Esophagus squamous epithelium (tissue), 5 donors: ENCODE results near the gene ZDHHC9. TPM values are rescaled to one million over a fixed set of nuclear protein-coding genes. Genes with fewer than 3 reads are reported as not detected.

Experiments used
- DNase-seq: peaks from one replicate; lab custom pipeline; 2025; lab: John Stamatoyannopoulos, UW
- H3K27ac ChIP-seq, 4 donors: fragments of 200-600 bp; sonication (generic); one replicate each; pipeline ENCODE4 v1.5.1; 2016 to 2019; ENCODE audit warnings: mild to moderate bottlenecking in 1 of 4
- H3K27me3 ChIP-seq, 4 donors: fragments of 200-600 bp; sonication (generic); 1 replicate in 3 of 4; 2 replicates in 1 of 4; pipeline versions ENCODE4 v1.5.1 to v1.6.0; 2017 to 2021; ENCODE audit warnings: antibody characterized with exemption in 1 of 4
- H3K36me3 ChIP-seq, 3 donors: fragments of 200-600 bp; sonication (generic); one replicate each; pipeline ENCODE4 v1.5.1; 2016 to 2019
- H3K4me1 ChIP-seq, 3 donors: fragments of 200-600 bp; sonication (generic); one replicate each; pipeline ENCODE4 v1.5.1; 2017 to 2019
- H3K4me3 ChIP-seq, 4 donors: fragments of 200-600 bp; sonication (generic); 1 replicate in 3 of 4; 2 replicates in 1 of 4; pipeline ENCODE4 v1.5.1; 2016 to 2019; ENCODE audit warnings: mild to moderate bottlenecking in 2 of 4, moderate library complexity in 1 of 4
- H3K9me3 ChIP-seq, 3 donors: fragments of 200-600 bp; sonication (generic); one replicate each; pipeline ENCODE4 v1.5.1; 2016 to 2019
- POLR2A ChIP-seq, 4 donors: fragments of 450-650 bp; IDR thresholded peaks; one replicate each; pipeline ENCODE4 v1.6.1; 2017; ENCODE audit warnings: antibody characterized with exemption in 4 of 4, mild to moderate bottlenecking in 4 of 4, moderate library complexity in 3 of 4
- WGBS, 2 donors: methylation state at CpG; one replicate each; pipeline ENCODE4 v1.1.5; 2018; 5-methylcytosine and 5-hydroxymethylcytosine counted together
- intact Hi-C: fragments of 100-400 bp; cut with DNase I; formaldehyde crosslinking; loops from one replicate; pipeline ENCODE4 v1.15.0; 2022
- total RNA-seq, 4 donors: library from RNA; depleted of rRNA; stranded (reverse); fragments of >200 nt; gene quantifications; one replicate each; pipeline ENCODE4 v1.1.0, GENCODE V29; 2016
- TF ChIP-seq, protein P1 (sequence below), 6 experiments: fragments of 450-650 bp in 4 of 6; fragments of 200-600 bp in 2 of 6; sonication (generic) in 2 of 6; IDR thresholded peaks; one replicate each; pipeline ENCODE4 v1.5.1; 2016 to 2019; ENCODE audit warnings: antibody characterized with exemption in 6 of 6, mild to moderate bottlenecking in 4 of 6, moderate library complexity in 4 of 6
- donor health status: DM: yes; HTN: yes; CAD: no.

The ZDHHC9 gene
- total RNA-seq, 4 donors from 2014 or later: 11.3 to 22.3 (median 12.8) TPM

DNA sequence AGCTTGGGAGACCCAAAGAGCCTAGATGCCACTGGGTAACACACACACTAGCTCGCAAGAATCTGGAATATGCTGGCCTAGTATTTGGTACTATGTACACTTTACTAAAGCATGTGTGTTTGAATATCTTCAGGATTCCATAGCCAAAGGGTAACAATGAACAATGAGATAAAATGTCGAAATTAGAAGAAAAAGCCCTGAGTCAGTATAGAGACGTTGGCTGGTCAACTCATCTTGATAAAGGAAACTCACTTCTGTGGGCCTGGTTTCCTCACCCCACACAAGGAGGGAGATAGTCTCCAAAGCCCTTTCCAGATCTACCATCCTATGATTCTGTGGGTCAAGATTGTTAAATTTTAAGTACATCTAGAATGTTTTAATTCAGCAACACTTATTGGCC lies 6.9 kb downstream of the ZDHHC9 start:
- DNase-seq: no peak
- Histone ChIP-seq H3K9me3 (no peaks in the 10 kb centered on the region), H3K36me3 (peaks cover 0 to 31% (median 0%) of the 10 kb centered on the region in 3 donors), H3K27ac (no peak overlapping the region), H3K4me3 (no peak overlapping the region), H3K27me3 (no peaks in the 10 kb centered on the region), H3K4me1 (peaks cover 0 to 11% (median 0%) of the 10 kb centered on the region in 3 donors)
- WGBS, 2 donors: 56 to 88% methylated on average over 3 of the region's 3 CpGs
- intact Hi-C loops: no loop called here
- TF ChIP-seq, protein P1, sequence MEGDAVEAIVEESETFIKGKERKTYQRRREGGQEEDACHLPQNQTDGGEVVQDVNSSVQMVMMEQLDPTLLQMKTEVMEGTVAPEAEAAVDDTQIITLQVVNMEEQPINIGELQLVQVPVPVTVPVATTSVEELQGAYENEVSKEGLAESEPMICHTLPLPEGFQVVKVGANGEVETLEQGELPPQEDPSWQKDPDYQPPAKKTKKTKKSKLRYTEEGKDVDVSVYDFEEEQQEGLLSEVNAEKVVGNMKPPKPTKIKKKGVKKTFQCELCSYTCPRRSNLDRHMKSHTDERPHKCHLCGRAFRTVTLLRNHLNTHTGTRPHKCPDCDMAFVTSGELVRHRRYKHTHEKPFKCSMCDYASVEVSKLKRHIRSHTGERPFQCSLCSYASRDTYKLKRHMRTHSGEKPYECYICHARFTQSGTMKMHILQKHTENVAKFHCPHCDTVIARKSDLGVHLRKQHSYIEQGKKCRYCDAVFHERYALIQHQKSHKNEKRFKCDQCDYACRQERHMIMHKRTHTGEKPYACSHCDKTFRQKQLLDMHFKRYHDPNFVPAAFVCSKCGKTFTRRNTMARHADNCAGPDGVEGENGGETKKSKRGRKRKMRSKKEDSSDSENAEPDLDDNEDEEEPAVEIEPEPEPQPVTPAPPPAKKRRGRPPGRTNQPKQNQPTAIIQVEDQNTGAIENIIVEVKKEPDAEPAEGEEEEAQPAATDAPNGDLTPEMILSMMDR (IDR thresholded peaks at IDR 0.05): no peak
- TF ChIP-seq POLR2A (IDR thresholded peaks at IDR 0.05): no peak

DNA sequence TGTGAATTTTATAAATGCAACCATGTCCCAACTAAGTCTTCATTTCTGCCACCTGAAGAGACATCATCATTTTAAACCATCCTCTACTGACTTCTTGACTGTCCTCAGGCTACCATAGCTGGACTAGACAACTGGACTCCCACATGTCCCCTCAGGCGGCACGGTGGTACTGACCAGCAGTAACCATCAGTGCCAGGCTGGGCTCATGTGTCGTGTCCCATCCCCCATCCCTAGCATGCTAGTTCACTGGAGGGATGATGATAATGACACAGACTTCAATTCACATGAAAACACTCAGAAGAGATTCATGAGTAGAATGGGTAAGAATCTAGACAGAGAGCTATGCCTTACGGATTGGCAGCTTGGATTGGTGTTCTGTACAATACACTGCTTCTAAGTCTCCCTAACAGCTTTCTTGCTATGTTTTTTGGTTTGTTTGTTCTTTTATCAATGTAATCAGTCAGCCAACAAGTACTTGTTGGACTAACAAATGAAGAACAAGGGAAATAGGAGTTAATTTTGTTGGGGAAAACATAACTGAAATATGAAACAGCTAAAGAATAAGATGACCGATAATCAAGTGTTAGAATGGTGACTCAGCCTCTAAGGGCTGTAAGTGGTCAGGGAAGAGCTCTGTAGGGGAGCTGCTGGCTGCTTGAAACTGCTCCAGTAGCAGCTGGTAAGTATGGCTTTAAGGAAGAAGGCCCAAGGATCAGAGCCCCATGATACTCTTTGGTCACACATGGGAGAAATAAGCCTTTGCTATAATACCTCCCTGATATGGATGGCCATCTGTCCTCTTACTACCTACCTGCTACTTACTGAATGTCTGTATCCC lies 10.3 kb downstream of the ZDHHC9 start:
- intact Hi-C loops: no loop called here
- no peaks in the 10 kb centered on the region for H3K9me3 ChIP-seq
- H3K4me1 ChIP-seq: no peaks in the 10 kb centered on the region
- no peak for TF ChIP-seq POLR2A (IDR thresholded peaks at IDR 0.05)
- TF ChIP-seq, protein P1 (IDR thresholded peaks at IDR 0.05): no peak
- peaks cover 0 to 30% (median 0%) of the 10 kb centered on the region in 3 donors for H3K36me3 ChIP-seq
- H3K27me3 ChIP-seq: no peaks in the 10 kb centered on the region
- H3K4me3 ChIP-seq: no peak overlapping the region
- WGBS, 2 donors: 84 to 85% methylated on average over 3 to 5 of the region's 5 CpGs
- DNase-seq: no peak
- H3K27ac ChIP-seq: no peak overlapping the region

DNA sequence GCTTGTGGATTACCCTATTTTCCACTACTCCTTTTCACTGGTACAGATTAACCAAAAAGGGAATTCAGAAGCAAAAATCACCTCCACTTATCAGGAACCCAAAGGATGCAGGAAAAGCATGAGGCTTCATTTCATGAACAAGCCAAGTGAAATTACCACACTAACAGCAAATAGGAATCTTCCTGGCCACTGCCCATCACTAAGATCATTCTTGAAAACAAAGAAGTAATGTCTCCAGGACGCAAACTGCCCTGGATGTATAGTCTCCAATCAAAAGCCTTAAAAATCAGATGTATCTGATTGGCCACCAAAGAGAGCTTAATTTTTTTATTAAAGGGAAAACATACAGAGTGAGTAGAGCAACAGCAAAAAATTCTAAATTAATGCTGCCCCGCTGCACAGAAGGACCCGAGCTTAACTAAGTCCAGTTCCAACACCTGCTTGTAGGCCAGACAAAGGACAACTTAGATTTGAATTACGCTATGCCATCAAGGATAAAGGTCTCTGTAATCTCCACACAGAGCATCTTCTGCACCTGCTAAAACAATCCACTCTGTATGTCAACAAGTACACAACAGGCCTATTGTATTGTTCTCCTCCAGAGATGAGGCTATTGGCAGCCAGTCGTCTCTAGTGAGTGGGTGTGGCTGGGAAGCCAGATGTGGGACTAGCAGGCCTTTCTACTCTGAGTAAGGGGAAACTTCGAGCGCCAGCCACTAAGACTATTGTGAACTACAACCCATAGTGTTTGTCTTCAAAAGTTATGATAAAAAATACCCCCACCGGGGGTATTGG lies 12.4 kb downstream of the ZDHHC9 start:
- intact Hi-C loops: no loop called here
- WGBS, 2 donors: 74 to 86% methylated on average over 7 of the region's 8 CpGs
- Histone ChIP-seq H3K4me3 (no peak overlapping the region), H3K27ac (no peak overlapping the region), H3K36me3 (peaks cover 0 to 27% (median 0%) of the 10 kb centered on the region in 3 donors), H3K9me3 (no peaks in the 10 kb centered on the region), H3K4me1 (no peaks in the 10 kb centered on the region), H3K27me3 (no peaks in the 10 kb centered on the region)
- TF ChIP-seq POLR2A (IDR thresholded peaks at IDR 0.05): no peak
- TF ChIP-seq, protein P1 (IDR thresholded peaks at IDR 0.05): no peak
- DNase-seq: no peak

DNA sequence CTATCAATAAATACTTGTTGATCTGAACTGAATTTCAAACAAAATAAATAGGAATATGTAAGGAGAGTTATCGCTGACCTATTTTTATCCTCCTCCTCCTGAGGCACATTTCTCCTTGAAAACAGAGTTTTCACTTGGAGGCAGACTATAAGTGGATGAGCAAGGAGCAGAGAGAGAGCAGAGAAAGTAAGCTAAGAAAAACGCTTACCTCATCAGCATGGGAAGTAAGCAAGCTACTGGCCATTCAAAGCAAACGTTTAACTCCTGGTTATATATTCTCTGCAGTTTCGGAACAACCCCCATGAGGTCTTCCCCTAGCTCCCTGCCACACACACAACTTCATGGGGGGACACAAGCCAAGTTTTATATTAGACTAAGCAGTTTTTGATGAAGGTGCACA lies 13.2 kb downstream of the ZDHHC9 start:
- no peak overlapping the region for H3K4me3 ChIP-seq
- H3K27me3 ChIP-seq: no peaks in the 10 kb centered on the region
- intact Hi-C loops: no loop called here
- 65 to 71% methylated on average over 4 of the region's 4 CpGs for WGBS, 2 donors
- DNase-seq: no peak
- H3K9me3 ChIP-seq: no peaks in the 10 kb centered on the region
- TF ChIP-seq, protein P1 (IDR thresholded peaks at IDR 0.05): no peak
- TF ChIP-seq POLR2A (IDR thresholded peaks at IDR 0.05): no peak
- no peaks in the 10 kb centered on the region for H3K4me1 ChIP-seq
- no peak overlapping the region for H3K27ac ChIP-seq
- peaks cover 0 to 24% (median 0%) of the 10 kb centered on the region in 3 donors for H3K36me3 ChIP-seq
